ENCODE results near the gene LSP1. TPM values are rescaled to one million over a fixed set of nuclear protein-coding genes. Genes with fewer than 3 reads are reported as not detected.

LSP1 gene
- total and polyA plus RNA-seq, 8 donors, result 9.8 to 239 (median 58.9) TPM

GRCh38 chr11:1836011-1836945, 16.6 kb upstream of the LSP1 start:
- no peaks in the 10 kb centered on the region for H3K9me3 ChIP-seq
- H3K27ac ChIP-seq, result no peak overlapping the region
- WGBS, 5 donors, result 87 to 89% (median 88%) methylated on average over 31 to 43 of the region's 43 CpGs
- H3K36me3 ChIP-seq, result no peaks in the 10 kb centered on the region
- peak in 1 of 2 donors; percentile 9 for DNase-seq
- H3K27me3 ChIP-seq, result peaks cover 0 to 17% (median 0%) of the 10 kb centered on the region in 3 donors
- H3K4me1 ChIP-seq, result peaks cover 23 to 68% (median 44%) of the 10 kb centered on the region in 4 donors
- H3K4me3 ChIP-seq, result no peak overlapping the region
- TF ChIP-seq POLR2AphosphoS5 (IDR thresholded peaks at IDR 0.05), result no peak
- no peak for TF ChIP-seq POLR2A (IDR thresholded peaks at IDR 0.05)
- TF ChIP-seq CTCF (IDR thresholded peaks at IDR 0.05), result no peak
- TF ChIP-seq EP300 (IDR thresholded peaks at IDR 0.05), result no peak
- intact Hi-C loops (cut with DNase I; ENCODE audit: low total_unique reads), result no loop called here

- 53 to 62% (median 57%) methylated on average over 13 to 38 of the region's 38 CpGs for WGBS, 5 donors
- Histone ChIP-seq H3K4me3 (no peak overlapping the region), H3K27me3 (peaks cover 0 to 9% (median 0%) of the 10 kb centered on the region in 3 donors), H3K4me1 (peaks cover 12 to 57% (median 33%) of the 10 kb centered on the region in 4 donors), H3K9me3 (no peaks in the 10 kb centered on the region), H3K27ac (peak overlapping the region in 1 of 5 donors; percentile 39), H3K36me3 (no peaks in the 10 kb centered on the region)
- TF ChIP-seq EP300 (IDR thresholded peaks at IDR 0.05) (no peak), CTCF (IDR thresholded peaks at IDR 0.05) (peak in 5 of 7 experiments; percentile 68 to 89 (median 77)), POLR2A (IDR thresholded peaks at IDR 0.05) (no peak), POLR2AphosphoS5 (IDR thresholded peaks at IDR 0.05) (no peak)
- peak; percentile 62 to 94 for DNase-seq
- intact Hi-C loops (cut with DNase I; ENCODE audit: low total_unique reads), result no loop called here
Observed at GRCh38 chr11:1837171-1838076, 15.5 kb upstream of the LSP1 start.

- no peak for DNase-seq
- H3K4me1 ChIP-seq, result peaks cover 5 to 50% (median 26%) of the 10 kb centered on the region in 4 donors
- intact Hi-C loops (cut with DNase I; ENCODE audit: low total_unique reads), result no loop called here
- H3K27ac ChIP-seq, result peak overlapping the region in 1 of 5 donors; percentile 39
- no peak for TF ChIP-seq CTCF (IDR thresholded peaks at IDR 0.05)
- TF ChIP-seq POLR2AphosphoS5 (IDR thresholded peaks at IDR 0.05), result no peak
- no peak for TF ChIP-seq POLR2A (IDR thresholded peaks at IDR 0.05)
- TF ChIP-seq EP300 (IDR thresholded peaks at IDR 0.05), result no peak
- H3K36me3 ChIP-seq, result no peaks in the 10 kb centered on the region
- no peaks in the 10 kb centered on the region for H3K9me3 ChIP-seq
- WGBS, 5 donors, result 46 to 58% (median 56%) methylated on average over 6 to 17 of the region's 17 CpGs
- peaks cover 0 to 9% (median 0%) of the 10 kb centered on the region in 3 donors for H3K27me3 ChIP-seq
- H3K4me3 ChIP-seq, result no peak overlapping the region
Observed at GRCh38 chr11:1838077-1838425, 14.8 kb upstream of the LSP1 start.

Measured in stomach (tissue), 9 donors.